HG02610 (cell line): Measurements from ENCODE around the gene RASA4B.
"Not testable (repeated sequence)": the region's sequence is repeated elsewhere in the genome, so short reads cannot be mapped to it uniquely, and the experiment has no call there.

ENCODE experiments used
- ATAC-seq: cut with Tn5 transposase; IDR thresholded peaks from one replicate; pipeline ENCODE4 v1.9.1; 2021; ENCODE audit warnings: mild to moderate bottlenecking, moderate library complexity; ENCODE audit not compliant: unreplicated experiment

RASA4B gene

DNA sequence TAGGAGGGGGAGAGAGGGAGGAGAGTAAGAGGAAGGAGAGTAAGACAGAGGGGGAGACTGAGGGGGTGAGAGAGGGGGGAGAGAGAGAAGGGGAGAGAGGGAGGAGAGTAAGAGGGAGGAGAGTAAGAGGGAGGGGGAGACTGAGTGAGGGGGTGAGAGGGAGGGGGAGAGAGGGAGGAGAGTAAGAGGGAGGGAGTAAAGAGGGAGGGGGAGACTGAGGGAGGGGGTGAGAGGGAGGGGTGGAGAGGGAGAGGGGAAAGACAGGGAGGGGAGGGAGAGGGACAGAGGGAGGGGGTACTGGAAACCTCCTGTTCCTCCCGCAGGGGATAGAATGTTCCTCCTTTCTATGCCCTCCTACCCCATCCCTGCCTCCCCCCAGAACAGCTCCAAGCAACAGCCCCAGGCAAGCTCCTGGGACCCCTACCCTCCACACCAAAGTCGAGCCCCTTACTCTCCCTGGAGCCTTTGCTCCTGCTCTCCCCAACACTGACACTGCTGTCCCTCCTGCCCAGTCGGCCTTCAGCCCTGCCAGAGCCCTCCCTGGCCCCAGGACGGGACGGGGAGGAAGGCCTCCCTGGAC lies 4.8 kb downstream of the RASA4B start:
- ATAC-seq: not testable (repeated sequence)

DNA sequence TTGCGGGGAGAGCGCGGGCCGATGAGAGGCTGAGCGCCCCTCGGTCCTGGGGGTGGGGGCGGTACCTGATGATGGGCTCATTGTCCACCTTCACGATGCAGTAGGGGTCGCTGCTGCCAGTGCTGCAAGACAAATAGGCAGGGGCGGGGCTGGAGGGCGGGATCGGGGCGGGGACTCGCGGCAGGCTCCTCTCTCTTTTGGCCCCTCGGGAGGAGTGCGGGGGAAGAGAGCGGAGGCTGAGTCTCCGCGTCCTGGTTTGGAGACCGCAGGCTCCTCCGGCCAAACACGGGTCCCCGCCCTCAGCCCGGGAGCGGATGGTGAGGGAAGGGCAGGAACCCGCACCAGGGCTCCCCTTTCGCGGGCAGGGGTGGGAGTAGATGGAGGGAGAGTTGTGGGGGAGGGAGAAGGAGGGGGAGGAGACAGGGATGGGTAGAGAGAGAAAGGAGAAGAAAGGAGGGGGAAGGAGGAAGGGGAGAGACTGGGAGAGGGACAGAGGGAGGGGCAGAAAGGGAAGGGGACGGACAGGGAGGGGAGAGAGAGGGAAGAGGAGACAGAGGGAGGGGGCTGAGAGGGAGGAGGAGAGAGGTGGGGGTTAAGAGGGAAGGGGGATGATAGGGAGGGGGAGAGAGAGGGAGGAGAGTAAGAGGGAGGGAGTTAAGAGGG lies 5.6 kb downstream of the RASA4B start:
- peak; percentile 36 for ATAC-seq

DNA sequence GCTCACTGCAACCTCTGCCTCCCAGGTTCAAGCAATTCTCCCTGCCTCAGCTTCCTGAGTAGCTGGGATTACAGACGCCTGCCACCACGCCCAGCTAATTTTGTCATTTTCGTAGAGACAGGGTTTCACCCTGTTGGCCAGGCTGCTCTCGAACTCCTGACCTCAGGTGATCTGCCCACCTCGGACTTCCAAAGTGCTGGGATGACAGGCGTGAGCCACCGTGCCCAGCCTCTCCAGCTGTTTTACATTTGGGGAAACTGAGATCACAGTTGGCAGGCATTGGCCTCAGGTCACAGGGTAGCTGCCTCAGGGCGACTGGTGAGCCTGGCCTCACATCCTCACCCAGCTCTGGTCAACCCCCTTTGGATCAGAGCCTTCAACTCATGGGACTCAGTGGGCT lies 7.0 kb downstream of the RASA4B start:
- ATAC-seq: not testable (repeated sequence)

DNA sequence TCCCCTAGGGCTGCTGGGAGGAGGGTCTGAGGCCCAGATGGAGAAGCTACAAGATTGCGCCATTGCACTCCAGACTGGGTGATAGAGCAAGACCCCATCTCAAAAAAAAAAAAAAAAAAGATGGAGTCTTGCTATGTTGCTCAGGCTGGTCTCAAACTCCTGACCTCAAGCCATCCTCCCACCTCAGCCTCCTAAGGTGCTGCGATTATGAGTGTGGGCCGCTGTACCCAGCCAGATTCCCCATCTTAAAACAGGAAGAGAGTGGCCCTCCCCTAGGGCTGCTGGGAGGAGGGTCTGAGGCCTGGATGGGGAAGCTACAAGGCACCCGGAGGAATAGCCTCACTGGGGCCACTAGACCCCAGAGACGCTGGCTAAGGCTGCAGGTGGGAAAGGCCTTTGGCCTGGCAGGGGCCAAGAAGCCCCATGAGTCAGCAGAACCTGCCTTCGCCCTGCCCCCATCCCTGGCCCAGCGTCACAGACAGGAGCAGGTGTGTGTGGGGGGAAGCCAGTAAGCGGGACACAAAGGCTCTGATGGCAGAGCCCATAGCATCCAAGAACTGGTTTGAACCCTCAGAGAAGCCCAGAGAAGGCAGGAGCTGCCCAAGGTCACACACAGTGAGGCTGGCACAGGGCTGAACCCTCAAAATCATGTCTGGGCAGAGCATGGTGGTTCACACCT lies 10.0 kb downstream of the RASA4B start:
- ATAC-seq: not testable (repeated sequence)

DNA sequence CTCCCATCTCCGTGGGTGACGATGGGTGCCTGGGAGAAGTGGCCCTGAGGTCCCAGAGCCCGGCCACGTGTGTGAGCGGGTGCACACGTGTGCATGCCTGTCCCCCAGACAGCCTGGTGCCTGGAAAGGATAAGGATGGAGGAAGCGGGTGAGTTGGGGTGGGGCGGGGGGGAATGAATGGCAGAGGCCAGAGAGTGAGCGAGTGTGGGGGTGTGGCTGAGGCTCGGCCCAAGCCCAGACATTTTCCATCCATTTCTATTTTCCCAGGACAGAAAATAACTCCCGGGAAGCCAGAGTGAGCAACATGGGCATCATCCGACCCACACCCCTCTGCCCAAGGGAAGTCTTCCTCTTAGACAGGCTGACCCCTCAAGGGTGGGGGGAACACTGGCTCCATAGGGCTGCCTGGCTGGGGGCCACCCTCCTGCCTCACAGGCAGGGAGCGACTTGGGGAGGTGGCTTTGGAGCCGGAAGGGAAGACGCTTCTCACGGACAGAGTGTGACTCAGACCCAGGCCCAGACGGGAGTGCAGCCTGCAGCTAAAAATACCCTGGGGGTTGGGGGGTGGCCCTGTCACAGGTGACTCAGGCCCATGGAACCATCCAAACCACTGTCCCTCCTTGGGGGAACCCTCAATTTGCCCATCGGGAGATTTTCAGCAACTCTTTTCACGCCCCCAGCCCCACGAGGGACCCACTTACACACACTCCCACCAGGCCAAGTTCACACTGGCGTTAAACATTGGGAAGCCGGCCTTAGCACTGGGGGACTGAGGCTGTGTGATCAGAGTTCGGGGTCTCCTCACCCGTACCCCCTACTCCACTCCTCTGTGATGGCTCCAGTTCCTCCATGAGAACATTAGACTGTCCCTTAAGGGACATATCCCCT lies 12.0 kb downstream of the RASA4B start:
- ATAC-seq: not testable (repeated sequence)

DNA sequence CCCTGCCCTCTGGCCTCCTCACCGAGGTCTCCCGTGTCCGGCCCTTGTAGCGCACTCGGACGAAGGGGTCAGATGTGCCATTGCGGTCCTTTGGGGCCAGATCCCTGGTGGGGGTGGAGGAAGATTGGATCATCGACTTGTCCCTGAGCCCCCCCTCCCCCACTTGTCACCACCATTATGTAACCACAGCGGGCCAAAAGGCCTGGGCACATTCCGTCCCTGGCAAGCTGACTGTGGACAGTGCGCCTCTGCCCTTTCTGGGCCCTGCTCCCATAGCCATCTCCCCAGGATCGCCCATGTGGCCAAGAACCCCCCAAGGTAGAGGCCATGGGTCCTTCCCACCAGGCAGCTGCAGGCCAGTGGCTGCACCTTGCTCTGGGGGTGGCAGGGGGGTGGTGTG lies 14.4 kb downstream of the RASA4B start:
- not testable (repeated sequence) for ATAC-seq

DNA sequence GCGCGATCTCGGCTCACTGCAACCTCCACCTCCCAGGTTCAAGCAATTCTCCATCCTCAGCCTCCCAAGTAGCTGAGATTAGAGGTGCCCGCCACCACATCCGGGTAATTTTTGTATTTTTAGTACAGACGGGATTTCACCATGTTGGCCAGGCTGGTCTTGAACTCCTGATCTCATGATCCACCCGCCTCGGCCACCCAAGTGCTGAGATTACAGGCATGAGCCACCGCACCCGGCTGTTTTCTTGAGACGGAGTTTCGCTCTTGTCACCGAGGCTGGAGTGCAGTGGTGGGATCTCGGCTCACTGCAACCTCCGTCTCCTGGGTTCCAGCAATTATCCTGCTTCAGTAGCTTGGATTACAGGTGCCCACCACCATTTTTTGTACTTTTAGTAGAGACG lies 19.3 kb downstream of the RASA4B start:
- ATAC-seq: not testable (repeated sequence)

DNA sequence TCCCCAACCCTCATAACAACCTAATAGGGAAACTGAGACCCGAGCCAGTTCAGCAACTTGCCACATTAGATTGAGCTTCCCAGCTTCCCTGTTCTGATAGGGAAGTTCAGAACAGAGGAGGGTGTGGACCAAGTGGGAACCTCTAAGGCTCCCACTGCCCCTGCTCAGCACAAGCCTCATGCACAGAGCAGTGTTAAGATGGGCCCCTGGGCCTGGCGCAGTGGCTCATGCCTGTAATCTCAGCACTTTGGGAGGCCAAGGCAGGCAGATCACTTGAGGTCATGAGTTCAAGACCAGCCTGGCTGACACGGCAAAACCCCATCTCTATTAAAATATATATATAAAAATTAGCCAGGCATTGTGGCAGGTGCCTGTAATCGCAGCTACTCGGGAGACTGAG lies 20.3 kb downstream of the RASA4B start:
- ATAC-seq: not testable (repeated sequence)

DNA sequence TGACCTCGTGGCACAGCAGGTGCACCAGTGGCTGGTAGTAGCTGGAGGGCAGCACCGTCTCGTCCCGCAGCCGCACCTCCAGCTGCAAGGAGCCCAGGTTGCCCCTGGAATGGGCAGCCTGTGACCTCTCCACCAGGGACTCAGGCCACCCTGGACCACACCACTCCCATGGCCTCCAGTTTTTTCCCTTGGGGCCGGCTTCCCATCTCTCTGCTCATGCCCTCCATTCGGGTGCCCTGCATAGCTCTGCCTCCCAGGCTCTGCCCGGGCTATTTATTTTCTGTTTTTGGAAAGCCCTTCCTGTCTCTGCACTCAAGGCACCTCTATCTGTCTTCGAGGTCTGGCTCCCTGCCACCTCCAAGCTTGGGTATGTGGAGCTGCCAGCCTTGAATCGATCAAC lies 20.7 kb downstream of the RASA4B start:
- not testable (repeated sequence) for ATAC-seq

DNA sequence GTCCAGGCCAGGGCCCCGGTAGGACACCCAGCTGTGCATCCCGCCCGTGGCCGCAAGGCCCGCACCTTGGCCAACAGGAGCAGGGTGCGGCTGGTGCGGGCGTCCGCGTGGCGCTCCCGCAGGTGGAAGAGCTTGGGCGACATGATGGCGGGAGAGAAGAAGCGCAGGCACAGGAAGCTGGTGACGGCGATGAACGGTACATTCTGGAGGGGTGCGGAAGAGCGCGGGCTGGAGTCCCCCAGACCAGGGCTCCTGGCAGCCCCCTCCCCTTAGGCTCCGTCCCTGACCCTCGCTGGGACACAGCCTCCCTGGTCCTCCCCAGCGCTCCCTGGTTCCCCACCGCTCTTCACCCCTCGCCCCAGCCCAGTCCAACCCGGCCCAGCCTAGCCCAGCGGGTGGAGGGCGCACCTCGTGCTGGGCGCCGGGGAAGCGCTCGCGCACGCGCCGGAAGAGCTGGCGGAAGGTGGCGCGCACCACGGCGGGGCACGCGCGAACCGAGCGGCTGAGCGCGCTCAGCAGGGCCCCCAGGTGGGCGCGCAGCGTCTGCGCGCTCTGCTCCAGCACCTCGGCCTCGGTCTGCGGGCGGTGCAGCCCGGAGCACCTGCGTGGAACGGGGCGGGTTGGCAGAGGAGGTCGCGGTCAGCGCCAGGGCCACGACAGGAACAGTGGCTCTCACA lies 23.0 kb downstream of the RASA4B start:
- peak; percentile 72 for ATAC-seq

DNA sequence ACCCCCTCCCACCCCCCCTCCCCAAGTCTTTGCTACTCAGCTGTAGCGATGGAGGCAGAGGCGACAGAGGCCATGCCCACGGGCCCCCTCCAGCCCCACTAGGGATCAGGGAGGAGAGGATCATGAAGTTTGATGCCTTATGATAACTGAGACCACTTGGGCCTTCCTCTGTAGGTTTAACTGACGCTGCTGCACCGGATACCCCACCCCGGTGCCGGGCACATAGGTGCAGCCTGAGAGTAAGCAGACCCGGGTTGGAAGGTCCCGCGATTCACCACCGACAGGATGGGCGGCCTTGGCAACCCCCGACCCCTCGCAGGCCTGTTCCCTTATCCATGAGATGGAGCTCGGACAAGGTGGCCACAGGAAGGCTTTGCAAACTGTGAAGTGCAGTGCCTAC lies 23.6 kb downstream of the RASA4B start:
- not testable (repeated sequence) for ATAC-seq

DNA sequence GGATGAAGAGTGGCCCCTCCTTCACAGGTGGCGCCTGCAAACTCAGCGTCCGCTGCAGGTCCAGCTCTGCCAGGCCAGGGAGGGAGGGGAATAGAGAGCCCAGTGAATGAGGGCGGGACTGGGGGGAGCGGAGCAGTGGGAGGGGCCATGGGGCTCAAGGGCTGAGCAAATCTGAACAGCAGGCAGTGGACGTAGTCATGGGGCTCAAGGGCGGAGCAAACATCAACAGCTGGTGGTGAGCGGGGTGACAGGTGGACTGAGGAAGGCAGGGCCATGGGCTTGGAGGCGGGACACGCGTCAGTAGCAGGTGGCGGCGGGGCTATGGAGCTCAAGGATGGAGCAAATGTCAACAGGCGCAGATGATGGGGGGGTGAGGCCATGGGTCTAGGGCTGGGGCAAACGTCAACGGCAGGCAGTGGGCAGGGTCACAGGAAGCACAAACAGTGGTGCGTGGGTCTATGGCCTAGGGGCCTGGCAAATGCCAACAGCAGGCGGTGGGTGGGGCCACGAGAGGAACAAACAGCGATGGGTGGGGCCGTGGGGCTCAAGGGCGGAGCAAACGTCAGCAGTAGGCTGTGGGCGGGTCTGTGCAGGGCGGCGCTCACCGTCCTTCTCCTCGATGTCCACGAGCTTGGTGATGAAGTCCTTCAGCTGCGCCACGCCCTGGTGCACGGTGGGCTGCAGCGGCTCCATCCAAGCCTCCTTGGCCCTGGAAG lies 24.2 kb downstream of the RASA4B start:
- ATAC-seq: peak; percentile 36

DNA sequence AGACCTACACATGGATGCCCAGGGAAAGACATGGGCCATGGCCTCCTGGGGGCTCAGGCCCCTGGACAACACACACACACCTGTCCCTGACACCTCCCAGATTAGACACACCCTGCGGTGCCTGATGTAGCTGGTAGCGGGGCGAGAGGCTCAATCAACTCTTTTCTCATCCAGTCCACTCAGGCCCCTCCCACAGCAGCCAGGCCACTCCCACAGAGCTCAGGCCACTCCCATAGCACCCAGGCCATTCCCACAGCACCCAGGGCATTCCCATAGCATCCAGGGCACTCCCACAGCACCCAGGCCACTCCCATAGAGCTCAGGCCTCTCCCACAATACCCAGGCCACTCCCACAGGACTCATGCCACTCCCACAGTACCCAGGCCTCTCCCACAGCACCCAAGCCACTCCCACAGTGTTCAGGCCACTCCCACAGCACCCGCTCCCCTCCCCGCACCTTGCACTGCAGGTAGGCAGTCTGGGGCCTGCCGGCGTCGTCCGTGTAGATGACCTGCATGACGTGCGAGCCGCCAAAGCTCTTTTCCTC lies 27.0 kb downstream of the RASA4B start:
- peak; percentile 40 for ATAC-seq

DNA sequence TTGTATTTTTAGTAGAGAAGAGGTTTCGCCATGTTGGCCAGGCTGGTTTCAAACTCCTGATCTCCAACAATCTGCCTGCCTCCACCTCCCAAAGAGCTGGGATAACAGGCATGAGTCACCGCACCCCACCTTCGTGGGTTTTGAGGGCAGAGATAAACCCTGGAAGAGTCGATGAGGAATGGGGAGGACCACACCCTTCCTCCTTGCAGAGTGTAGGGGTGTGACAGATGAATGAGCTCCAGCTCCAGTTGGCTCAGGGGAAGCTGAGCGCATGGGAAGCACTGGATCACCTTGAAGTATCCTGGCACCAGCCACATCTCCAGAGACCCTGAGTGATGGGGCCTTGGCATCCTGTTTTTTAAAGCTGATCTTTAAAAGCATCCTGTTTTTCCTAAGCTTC lies 33.3 kb downstream of the RASA4B start:
- ATAC-seq: not testable (repeated sequence)

DNA sequence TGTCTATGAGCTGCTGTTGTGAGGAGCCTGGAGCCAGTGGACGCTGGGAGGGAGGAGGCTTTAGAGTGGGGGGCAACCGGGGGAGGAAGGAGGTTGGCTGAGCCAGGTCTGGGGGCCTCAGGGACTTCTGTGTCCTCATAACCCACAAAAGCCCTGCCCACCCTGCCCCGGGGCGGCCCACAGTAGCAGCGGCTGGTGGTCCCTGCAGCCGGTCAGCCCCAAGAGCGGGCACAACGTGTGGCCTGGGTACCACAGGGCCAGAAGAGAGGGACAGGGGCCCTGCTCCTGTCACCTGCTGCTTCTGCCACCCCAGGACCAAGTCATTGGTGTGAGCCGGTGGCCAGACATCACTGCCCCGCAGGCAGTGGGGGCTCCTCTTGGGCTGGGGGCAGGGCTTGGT lies 35.6 kb downstream of the RASA4B start:
- ATAC-seq: not testable (repeated sequence)

DNA sequence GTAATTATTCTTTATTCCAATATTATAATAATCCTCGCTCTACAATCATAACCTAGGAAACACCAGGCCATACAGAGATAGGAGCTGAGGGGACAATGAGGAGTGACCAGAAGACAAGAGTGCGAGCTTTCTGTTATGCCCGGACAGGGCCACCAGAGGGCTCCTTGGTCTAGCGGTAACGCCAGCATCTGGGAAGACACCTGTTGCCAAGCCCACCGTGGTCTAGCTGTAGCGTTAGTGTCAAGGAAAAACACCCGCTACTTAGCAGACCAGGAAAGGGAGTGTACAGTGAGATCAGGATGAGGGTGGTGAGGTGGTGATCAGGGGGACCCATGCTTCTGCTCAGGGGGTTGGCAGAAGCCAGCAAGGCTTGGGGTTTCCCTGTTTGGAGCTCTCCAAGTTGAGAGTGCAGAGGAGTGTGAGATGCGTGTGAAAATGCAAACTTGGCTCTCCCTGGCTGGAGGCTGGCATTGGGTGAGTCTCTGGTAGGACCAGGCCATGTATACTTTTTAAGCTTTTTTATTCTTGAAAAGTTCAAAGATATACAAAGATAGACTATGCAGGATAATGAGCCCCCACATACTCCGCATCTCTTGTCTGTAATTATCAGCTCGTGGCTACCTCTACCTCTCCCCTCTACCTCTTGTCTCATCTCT lies 37.5 kb downstream of the RASA4B start:
- not testable (repeated sequence) for ATAC-seq

DNA sequence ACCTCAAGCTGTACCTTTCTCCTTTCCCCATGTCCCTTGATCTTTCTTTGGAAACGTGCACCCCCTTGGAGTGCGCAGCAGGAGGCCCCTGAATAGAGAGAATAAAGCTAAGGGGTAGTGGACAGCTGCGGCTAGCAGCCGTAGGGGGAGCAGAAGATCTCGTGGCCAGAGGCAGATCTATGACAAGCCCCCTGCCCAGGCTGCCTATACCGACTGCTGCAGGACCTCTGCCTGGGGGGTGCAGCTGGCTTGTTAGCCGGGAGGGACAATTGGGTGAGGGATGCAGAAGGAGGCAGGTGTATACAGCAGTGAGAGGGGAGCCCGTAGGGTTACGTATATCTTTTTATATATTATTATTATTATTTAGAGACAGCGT lies 38.4 kb downstream of the RASA4B start:
- ATAC-seq: peak; percentile 21

DNA sequence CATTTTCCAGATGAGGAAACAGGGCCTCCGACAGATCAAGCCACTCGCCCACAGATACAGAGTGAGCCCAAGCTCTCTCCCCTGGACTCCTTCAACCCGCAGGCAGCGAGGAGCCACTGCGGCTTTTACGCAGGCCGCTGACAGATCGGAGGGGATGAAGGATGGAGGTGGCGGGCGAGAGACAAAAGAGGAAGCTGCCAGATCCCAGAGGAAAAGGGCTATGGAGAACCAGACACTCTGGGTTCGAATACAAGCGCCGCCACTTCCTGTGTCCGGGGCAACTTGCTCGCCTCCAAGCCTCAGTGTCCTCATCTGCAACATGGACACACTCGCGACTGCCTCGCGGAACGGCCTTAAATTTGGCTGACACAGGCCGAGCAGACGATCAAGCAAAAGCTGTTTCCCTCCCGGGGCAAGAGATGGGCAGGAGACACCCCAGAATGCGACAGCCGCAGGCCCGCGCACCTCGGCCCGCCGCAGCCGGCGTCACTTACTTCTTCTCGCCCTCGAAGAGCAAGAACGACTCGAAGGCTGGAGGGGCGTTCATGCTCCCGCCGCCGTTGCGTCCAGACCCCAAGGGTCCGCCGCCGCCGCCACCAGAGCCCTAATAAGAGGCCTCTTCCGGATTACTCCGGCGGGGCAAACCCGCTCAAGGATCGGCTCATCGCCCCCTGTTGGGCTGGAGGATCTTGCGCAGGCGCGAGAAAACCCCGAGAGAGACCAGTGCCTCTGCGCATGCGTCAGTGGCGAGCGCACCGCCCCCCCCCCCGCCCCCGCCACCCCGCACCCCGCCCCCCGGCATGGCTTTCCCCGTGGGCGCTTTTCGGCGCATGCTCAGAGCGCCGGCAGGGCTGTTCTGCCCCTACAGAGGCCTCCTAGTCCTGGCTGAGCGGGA lies 39.0 kb downstream of the RASA4B start, which contains the start of gene POLR2J:
Gene POLR2J (minus strand): TSS at position 609 of the 895 bp plus-strand sequence. CDS start 62 bp downstream, at position 547.
- peak; percentile 73 for ATAC-seq
